ENCODE measurements around the gene CHGA. TPM values are rescaled to one million over a fixed set of nuclear protein-coding genes. Genes with fewer than 3 reads are reported as not detected.

The CHGA gene
- total RNA-seq, 1 experiment from 2014 or later = not detected

GRCh38 chr14:92958373-92959188, 35.6 kb downstream of the CHGA start:
- TF ChIP-seq EZH2 (IDR thresholded peaks at IDR 0.05; ENCODE audit: low read depth) (no peak), CTCF (conservative IDR thresholded peaks at IDR 0.05) (no peak)
- ChIA-PET CTCF (no interaction called here), POLR2A (ENCODE audit: unreplicated experiment) (interaction anchor here (0.6 kb wide), 1 partner anchor 626 kb away, joined by 4 read pairs; no protein-coding TSS in a partner anchor)
- no peaks in the 10 kb centered on the region for H3K27me3 ChIP-seq (ENCODE audit: insufficient read depth, low read depth)
- H3K4me1 ChIP-seq (replicated peaks; ENCODE audit: insufficient read depth) = no peaks in the 10 kb centered on the region
- no peaks in the 10 kb centered on the region for H3K9me2 ChIP-seq (ENCODE audit: insufficient read depth)
- no peak overlapping the region for H3K4me2 ChIP-seq
- BruUV-seq (replicated peaks) = no TSS peak
- no peak overlapping the region for H2AFZ ChIP-seq
- no peak overlapping the region for H3K27ac ChIP-seq
- DNase-seq = no peak
- H4K20me1 ChIP-seq (ENCODE audit: insufficient read depth) = no peaks in the 10 kb centered on the region
- no peak overlapping the region for H3K4me3 ChIP-seq
- H3F3A ChIP-seq (ENCODE audit: insufficient read depth, low read depth) = no peaks in the 10 kb centered on the region
- H3K36me3 ChIP-seq (ENCODE audit: low read depth) = no peaks in the 10 kb centered on the region
- H3K9me3 ChIP-seq (ENCODE audit: insufficient read depth, low read depth) = no peaks in the 10 kb centered on the region
- intact Hi-C loops (cut with micrococcal nuclease; ENCODE audit: unreplicated experiment) = no loop called here
- no peaks in the 10 kb centered on the region for H3K79me2 ChIP-seq (ENCODE audit: low read depth)

GRCh38 chr14:92959189-92959531, 36.2 kb downstream of the CHGA start:
- intact Hi-C loops (cut with micrococcal nuclease; ENCODE audit: unreplicated experiment) = no loop called here
- no peaks in the 10 kb centered on the region for H3K36me3 ChIP-seq (ENCODE audit: low read depth)
- H3K9me2 ChIP-seq (ENCODE audit: insufficient read depth) = no peaks in the 10 kb centered on the region
- no peaks in the 10 kb centered on the region for H3K27me3 ChIP-seq (ENCODE audit: insufficient read depth, low read depth)
- H3K4me1 ChIP-seq (replicated peaks; ENCODE audit: insufficient read depth) = no peaks in the 10 kb centered on the region
- H4K20me1 ChIP-seq (ENCODE audit: insufficient read depth) = no peaks in the 10 kb centered on the region
- H3F3A ChIP-seq (ENCODE audit: insufficient read depth, low read depth) = no peaks in the 10 kb centered on the region
- no peak overlapping the region for H3K27ac ChIP-seq
- H2AFZ ChIP-seq = no peak overlapping the region
- H3K79me2 ChIP-seq (ENCODE audit: low read depth) = no peaks in the 10 kb centered on the region
- no peak for DNase-seq
- ChIA-PET CTCF (no interaction called here), POLR2A (ENCODE audit: unreplicated experiment) (no interaction called here)
- TF ChIP-seq CTCF (conservative IDR thresholded peaks at IDR 0.05) (no peak), EZH2 (IDR thresholded peaks at IDR 0.05; ENCODE audit: low read depth) (no peak)
- no peak overlapping the region for H3K4me3 ChIP-seq
- H3K4me2 ChIP-seq = no peak overlapping the region
- H3K9me3 ChIP-seq (ENCODE audit: insufficient read depth, low read depth) = no peaks in the 10 kb centered on the region
- BruUV-seq (replicated peaks) = no TSS peak

GRCh38 chr14:92959761-92960680, 37.1 kb downstream of the CHGA start:
- BruUV-seq (replicated peaks) = no TSS peak

More at GRCh38 chr14:92959761-92960680, 37.1 kb downstream of the CHGA start:
- no peak for DNase-seq
- POLR2A ChIA-PET (ENCODE audit: unreplicated experiment) = no interaction called here
- H3K9me3 ChIP-seq (ENCODE audit: insufficient read depth, low read depth) = no peaks in the 10 kb centered on the region
- H3K27ac ChIP-seq = no peak overlapping the region
- no peaks in the 10 kb centered on the region for H3K4me1 ChIP-seq (replicated peaks; ENCODE audit: insufficient read depth)
- no peak for TF ChIP-seq CTCF (conservative IDR thresholded peaks at IDR 0.05)
- no peak for TF ChIP-seq EZH2 (IDR thresholded peaks at IDR 0.05; ENCODE audit: low read depth)
- H3F3A ChIP-seq (ENCODE audit: insufficient read depth, low read depth) = no peaks in the 10 kb centered on the region
- no peaks in the 10 kb centered on the region for H3K36me3 ChIP-seq (ENCODE audit: low read depth)
- no peak overlapping the region for H3K4me2 ChIP-seq
- no peaks in the 10 kb centered on the region for H4K20me1 ChIP-seq (ENCODE audit: insufficient read depth)
- no peaks in the 10 kb centered on the region for H3K9me2 ChIP-seq (ENCODE audit: insufficient read depth)
- peaks cover 3% of the 10 kb centered on the region for H3K79me2 ChIP-seq (ENCODE audit: low read depth)
- CTCF ChIA-PET = no interaction called here
- intact Hi-C loops (cut with micrococcal nuclease; ENCODE audit: unreplicated experiment) = no loop called here
- H3K4me3 ChIP-seq = no peak overlapping the region
- H2AFZ ChIP-seq = no peak overlapping the region
- H3K27me3 ChIP-seq (ENCODE audit: insufficient read depth, low read depth) = no peaks in the 10 kb centered on the region

Data from PC-9 (cell line).